Measurements from ENCODE around the gene BDNF.

DNA sequence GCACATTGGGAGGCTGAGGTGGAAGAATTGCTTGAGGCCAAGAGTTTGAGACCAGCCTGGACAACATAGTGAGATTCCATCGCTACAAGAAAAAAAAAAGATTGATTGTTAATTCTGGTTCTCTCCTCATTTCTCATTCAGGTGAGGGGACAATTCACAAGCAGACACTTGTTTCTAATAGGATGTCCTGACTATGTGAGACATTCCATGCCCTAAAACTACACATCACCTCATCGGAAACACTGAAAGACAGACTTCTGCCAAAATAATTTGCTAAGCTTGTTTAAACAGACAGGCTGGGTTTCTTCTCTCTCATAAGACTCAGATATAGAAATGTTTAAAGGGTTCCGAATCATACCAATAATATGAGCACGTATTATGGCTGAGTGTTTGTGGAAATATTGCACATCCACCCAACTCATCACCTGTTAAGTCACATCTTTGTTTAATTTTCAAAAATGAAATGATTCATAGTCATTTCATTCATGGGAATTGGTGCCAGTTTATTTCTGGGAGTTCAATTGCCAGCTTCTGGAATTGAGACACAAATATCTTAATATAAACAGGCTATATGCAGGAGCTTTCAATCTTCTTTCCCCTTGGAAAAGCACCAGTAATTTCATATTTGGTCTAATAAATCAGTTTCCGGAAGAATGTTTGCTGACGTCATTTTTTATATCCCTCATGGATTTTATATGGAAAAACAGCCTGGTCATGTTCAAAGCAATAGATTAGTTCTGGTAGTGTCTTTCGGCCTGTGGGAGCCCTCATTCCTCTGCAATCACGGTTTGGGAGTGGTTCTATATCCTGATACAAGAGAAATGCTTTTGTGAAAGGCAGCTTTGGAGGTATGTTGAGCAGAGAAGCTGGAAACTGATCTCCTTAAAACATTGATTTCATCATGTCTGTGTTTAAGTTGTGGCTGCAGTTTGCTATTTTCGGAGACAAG lies 87.0 kb downstream of the BDNF start:
- TF ChIP-seq, protein P1, sequence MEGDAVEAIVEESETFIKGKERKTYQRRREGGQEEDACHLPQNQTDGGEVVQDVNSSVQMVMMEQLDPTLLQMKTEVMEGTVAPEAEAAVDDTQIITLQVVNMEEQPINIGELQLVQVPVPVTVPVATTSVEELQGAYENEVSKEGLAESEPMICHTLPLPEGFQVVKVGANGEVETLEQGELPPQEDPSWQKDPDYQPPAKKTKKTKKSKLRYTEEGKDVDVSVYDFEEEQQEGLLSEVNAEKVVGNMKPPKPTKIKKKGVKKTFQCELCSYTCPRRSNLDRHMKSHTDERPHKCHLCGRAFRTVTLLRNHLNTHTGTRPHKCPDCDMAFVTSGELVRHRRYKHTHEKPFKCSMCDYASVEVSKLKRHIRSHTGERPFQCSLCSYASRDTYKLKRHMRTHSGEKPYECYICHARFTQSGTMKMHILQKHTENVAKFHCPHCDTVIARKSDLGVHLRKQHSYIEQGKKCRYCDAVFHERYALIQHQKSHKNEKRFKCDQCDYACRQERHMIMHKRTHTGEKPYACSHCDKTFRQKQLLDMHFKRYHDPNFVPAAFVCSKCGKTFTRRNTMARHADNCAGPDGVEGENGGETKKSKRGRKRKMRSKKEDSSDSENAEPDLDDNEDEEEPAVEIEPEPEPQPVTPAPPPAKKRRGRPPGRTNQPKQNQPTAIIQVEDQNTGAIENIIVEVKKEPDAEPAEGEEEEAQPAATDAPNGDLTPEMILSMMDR (IDR thresholded peaks at IDR 0.05), result no peak
- TF ChIP-seq, protein P2, sequence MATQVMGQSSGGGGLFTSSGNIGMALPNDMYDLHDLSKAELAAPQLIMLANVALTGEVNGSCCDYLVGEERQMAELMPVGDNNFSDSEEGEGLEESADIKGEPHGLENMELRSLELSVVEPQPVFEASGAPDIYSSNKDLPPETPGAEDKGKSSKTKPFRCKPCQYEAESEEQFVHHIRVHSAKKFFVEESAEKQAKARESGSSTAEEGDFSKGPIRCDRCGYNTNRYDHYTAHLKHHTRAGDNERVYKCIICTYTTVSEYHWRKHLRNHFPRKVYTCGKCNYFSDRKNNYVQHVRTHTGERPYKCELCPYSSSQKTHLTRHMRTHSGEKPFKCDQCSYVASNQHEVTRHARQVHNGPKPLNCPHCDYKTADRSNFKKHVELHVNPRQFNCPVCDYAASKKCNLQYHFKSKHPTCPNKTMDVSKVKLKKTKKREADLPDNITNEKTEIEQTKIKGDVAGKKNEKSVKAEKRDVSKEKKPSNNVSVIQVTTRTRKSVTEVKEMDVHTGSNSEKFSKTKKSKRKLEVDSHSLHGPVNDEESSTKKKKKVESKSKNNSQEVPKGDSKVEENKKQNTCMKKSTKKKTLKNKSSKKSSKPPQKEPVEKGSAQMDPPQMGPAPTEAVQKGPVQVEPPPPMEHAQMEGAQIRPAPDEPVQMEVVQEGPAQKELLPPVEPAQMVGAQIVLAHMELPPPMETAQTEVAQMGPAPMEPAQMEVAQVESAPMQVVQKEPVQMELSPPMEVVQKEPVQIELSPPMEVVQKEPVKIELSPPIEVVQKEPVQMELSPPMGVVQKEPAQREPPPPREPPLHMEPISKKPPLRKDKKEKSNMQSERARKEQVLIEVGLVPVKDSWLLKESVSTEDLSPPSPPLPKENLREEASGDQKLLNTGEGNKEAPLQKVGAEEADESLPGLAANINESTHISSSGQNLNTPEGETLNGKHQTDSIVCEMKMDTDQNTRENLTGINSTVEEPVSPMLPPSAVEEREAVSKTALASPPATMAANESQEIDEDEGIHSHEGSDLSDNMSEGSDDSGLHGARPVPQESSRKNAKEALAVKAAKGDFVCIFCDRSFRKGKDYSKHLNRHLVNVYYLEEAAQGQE (IDR thresholded peaks at IDR 0.05; ENCODE audit: insufficient read depth in 1 of 2, low read depth in 2 of 2, low read length in 1 of 2), result no peak
- no peak for TF ChIP-seq TCF7L2 (IDR thresholded peaks at IDR 0.05; ENCODE audit: low read depth, low read length)
- TF ChIP-seq SIN3A (IDR thresholded peaks at IDR 0.05; ENCODE audit: borderline replicate concordance, insufficient read depth, low read depth, low read length), result no peak
- no peak for TF ChIP-seq POLR2AphosphoS5 (IDR thresholded peaks at IDR 0.05; ENCODE audit: low read depth, low read length)

Measured in Panc1 (cell line).